Measurements from ENCODE around the gene IRF9.

The IRF9 gene, protein sequence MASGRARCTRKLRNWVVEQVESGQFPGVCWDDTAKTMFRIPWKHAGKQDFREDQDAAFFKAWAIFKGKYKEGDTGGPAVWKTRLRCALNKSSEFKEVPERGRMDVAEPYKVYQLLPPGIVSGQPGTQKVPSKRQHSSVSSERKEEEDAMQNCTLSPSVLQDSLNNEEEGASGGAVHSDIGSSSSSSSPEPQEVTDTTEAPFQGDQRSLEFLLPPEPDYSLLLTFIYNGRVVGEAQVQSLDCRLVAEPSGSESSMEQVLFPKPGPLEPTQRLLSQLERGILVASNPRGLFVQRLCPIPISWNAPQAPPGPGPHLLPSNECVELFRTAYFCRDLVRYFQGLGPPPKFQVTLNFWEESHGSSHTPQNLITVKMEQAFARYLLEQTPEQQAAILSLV

GRCh38 chr14:24160850-24161804 lies at the start of gene IRF9:
IRF9 (plus strand) TSS chr14:24161265; CDS start chr14:24162145, 880 bp downstream.
- DNase-seq (ENCODE audit: low read depth) = peak; percentile 92
- peak within 1 kb of the TSS; percentile 98 for H3K4me3 ChIP-seq (ENCODE audit: low read length)
- TF ChIP-seq CTCF (conservative IDR thresholded peaks at IDR 0.05; ENCODE audit: low read length) = peak; percentile 89

- DNase-seq (ENCODE audit: low read depth) = no peak
- TF ChIP-seq CTCF (conservative IDR thresholded peaks at IDR 0.05; ENCODE audit: low read length) = no peak
- peak overlapping the region; percentile 90 for H3K4me3 ChIP-seq (ENCODE audit: low read length)
Measured at GRCh38 chr14:24113379-24113800, 47.7 kb upstream of the IRF9 start.

GRCh38 chr14:24113801-24114531 lies 47.1 kb upstream of the IRF9 start:
- peak overlapping the region; percentile 90 for H3K4me3 ChIP-seq (ENCODE audit: low read length)
- no peak for TF ChIP-seq CTCF (conservative IDR thresholded peaks at IDR 0.05; ENCODE audit: low read length)
- peak; percentile 89 for DNase-seq (ENCODE audit: low read depth)

- peak; percentile 100 for DNase-seq (ENCODE audit: low read depth)
- TF ChIP-seq CTCF (conservative IDR thresholded peaks at IDR 0.05; ENCODE audit: low read length) = no peak
- peak within 1 kb of the TSS; percentile 90 for H3K4me3 ChIP-seq (ENCODE audit: low read length)
Measured at GRCh38 chr14:24114532-24115421, 46.3 kb upstream of the IRF9 start, which contains the start of the genes DCAF11 and NRL. DCAF11 (plus strand) TSS chr14:24114777; CDS start chr14:24115595, 818 bp downstream. NRL (minus strand) TSS chr14:24114949; CDS start chr14:24082848, 32,101 bp downstream.

DNA sequence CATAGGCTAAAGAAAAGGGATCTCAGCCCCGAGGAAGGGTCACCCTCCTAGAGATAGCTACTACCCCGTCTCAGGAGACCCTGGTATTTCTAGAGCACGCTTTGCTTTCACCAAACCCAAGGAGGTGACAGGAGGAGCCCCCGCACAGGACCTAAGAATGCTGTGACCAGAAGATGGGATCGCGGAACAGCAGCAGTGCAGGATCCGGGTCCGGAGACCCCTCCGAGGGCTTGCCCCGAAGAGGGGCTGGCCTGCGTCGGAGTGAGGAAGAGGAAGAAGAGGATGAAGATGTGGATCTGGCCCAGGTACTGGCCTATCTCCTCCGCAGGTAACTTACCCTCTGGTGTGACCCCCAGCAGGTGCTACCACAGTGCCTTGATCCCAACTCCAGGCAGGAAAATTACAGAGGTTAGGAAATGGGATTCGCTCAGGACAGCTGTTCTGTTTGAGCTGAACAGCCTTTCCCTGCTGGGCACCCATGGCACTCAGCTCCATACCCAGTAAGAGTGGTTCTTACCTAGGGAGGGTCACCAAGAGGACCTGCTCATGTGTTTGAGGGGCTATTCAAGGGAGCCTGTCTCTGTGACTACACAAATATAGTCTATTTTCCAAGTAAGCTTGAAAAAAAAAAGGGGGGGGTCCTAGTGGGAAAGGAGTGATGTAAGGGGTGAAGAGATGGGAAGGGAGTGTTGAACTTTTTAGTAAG lies 45.5 kb upstream of the IRF9 start:
- peak overlapping the region; percentile 90 for H3K4me3 ChIP-seq (ENCODE audit: low read length)
- DNase-seq (ENCODE audit: low read depth) = no peak
- no peak for TF ChIP-seq CTCF (conservative IDR thresholded peaks at IDR 0.05; ENCODE audit: low read length)
